ENCODE results near the gene MYCBPAP. TPM values are rescaled to one million over a fixed set of nuclear protein-coding genes. Genes with fewer than 3 reads are reported as not detected.

The MYCBPAP gene
- total and polyA plus RNA-seq, 4 donors, result 0.73 to 6.4 (median 2.8) TPM

DNA sequence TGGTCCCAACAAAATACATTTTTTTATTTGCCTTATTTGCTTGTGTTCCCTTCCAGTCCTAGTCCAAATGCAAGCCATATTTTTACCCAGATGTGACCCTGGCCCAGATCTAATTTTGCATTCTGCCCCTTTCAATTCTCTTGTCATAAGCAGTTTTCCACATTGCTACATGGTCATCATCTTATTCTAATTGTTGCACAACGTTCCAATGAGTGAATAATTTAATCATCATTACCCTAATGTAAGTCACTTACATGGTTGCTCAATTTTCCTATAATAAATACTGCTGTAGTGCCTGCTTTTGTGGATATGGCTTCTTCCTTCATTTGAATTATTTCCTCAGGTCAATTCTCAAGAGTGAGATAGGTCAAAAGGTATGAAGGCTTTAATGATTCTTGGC is 16.7 kb upstream of the MYCBPAP start:
- H3K27me3 ChIP-seq (ENCODE audit: control insufficient read depth in 3 of 3, insufficient read depth in 3 of 3, low read length in 2 of 3), result no peaks in the 10 kb centered on the region
- H3K36me3 ChIP-seq (ENCODE audit: control insufficient read depth in 4 of 4, insufficient read depth in 4 of 4, low read length in 4 of 4), result peaks cover 0 to 4% (median 1%) of the 10 kb centered on the region in 4 donors
- no peak overlapping the region for H3K9ac ChIP-seq (ENCODE audit: insufficient read depth in 1 of 2, low read length in 2 of 2)
- ATAC-seq (ENCODE audit: insufficient read depth, low FRiP score) (no peak), DNase-seq (peak in 1 of 3 donors; percentile 50)
- H3K4me3 ChIP-seq, result no peak overlapping the region
- TF ChIP-seq, protein P1, sequence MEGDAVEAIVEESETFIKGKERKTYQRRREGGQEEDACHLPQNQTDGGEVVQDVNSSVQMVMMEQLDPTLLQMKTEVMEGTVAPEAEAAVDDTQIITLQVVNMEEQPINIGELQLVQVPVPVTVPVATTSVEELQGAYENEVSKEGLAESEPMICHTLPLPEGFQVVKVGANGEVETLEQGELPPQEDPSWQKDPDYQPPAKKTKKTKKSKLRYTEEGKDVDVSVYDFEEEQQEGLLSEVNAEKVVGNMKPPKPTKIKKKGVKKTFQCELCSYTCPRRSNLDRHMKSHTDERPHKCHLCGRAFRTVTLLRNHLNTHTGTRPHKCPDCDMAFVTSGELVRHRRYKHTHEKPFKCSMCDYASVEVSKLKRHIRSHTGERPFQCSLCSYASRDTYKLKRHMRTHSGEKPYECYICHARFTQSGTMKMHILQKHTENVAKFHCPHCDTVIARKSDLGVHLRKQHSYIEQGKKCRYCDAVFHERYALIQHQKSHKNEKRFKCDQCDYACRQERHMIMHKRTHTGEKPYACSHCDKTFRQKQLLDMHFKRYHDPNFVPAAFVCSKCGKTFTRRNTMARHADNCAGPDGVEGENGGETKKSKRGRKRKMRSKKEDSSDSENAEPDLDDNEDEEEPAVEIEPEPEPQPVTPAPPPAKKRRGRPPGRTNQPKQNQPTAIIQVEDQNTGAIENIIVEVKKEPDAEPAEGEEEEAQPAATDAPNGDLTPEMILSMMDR (IDR thresholded peaks at IDR 0.05; ENCODE audit: control extremely low read depth, extremely low read depth), result no peak
- WGBS, 2 donors, result 52 to 68% methylated on average over 1 of the region's 1 CpG
- H3K9me3 ChIP-seq (ENCODE audit: control insufficient read depth in 4 of 4, insufficient read depth in 3 of 4, low read length in 3 of 4), result no peaks in the 10 kb centered on the region
- no peak overlapping the region for H3K27ac ChIP-seq (ENCODE audit: low read depth in 1 of 2, low read length in 1 of 2)
- peaks cover 0 to 4% (median 0%) of the 10 kb centered on the region in 5 donors for H3K4me1 ChIP-seq (ENCODE audit: control insufficient read depth in 5 of 5, insufficient read depth in 5 of 5, low read length in 5 of 5)

DNA sequence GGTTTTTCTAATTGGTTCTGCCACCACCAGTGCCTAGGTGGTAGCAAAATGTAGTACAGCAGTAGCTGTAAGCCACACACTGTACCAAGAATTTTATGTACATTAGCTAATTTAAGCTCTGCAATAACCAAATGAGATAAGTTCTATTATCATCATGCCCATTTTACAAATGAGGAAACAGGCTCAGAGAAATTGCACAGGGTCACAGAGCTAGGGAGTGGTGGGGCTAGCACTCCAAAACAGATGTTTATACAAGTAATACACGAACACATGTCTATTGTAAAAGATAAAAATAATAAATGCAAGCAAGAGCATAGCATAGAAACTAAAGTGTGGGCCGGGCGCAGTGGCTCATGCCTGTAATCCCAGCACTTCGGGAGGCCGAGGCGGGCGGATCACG is 16.0 kb upstream of the MYCBPAP start:
- Histone ChIP-seq H3K27ac (ENCODE audit: low read depth in 1 of 2, low read length in 1 of 2) (no peak overlapping the region), H3K36me3 (ENCODE audit: control insufficient read depth in 4 of 4, insufficient read depth in 4 of 4, low read length in 4 of 4) (peaks cover 0 to 3% (median 1%) of the 10 kb centered on the region in 4 donors), H3K4me1 (ENCODE audit: control insufficient read depth in 5 of 5, insufficient read depth in 5 of 5, low read length in 5 of 5) (peaks cover 0 to 4% (median 0%) of the 10 kb centered on the region in 5 donors), H3K9ac (ENCODE audit: insufficient read depth in 1 of 2, low read length in 2 of 2) (no peak overlapping the region), H3K27me3 (ENCODE audit: control insufficient read depth in 3 of 3, insufficient read depth in 3 of 3, low read length in 2 of 3) (no peaks in the 10 kb centered on the region), H3K9me3 (ENCODE audit: control insufficient read depth in 4 of 4, insufficient read depth in 3 of 4, low read length in 3 of 4) (no peaks in the 10 kb centered on the region), H3K4me3 (no peak overlapping the region)
- ATAC-seq (ENCODE audit: insufficient read depth, low FRiP score), result no peak
- TF ChIP-seq, protein P1 (IDR thresholded peaks at IDR 0.05; ENCODE audit: control extremely low read depth, extremely low read depth), result no peak
- DNase-seq, result no peak
- WGBS, 2 donors, result 86 to 90% methylated on average over 5 to 8 of the region's 8 CpGs

DNA sequence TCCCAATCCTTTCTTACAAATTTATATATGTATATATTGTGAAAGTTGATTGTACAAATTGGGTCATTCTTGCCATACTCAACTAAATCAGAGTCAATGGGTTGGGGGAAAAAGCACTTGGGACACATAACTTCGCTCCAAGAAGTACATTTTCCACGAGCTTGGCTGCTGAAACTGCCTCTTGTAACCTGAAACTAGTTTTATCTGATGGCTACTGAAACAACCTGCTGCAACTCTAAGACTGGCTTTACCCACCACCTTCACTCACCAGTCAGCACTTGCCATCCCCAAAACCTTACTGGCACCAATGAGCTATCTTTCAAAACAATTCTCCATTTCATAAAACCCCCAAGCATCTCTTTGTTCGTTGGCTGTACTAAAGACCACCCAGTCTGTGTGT is 14.5 kb upstream of the MYCBPAP start:
- no peak overlapping the region for H3K9ac ChIP-seq (ENCODE audit: insufficient read depth in 1 of 2, low read length in 2 of 2)
- H3K27me3 ChIP-seq (ENCODE audit: control insufficient read depth in 3 of 3, insufficient read depth in 3 of 3, low read length in 2 of 3), result no peaks in the 10 kb centered on the region
- DNase-seq, result peak in 1 of 3 donors; percentile 46
- peaks cover 0 to 4% (median 0%) of the 10 kb centered on the region in 5 donors for H3K4me1 ChIP-seq (ENCODE audit: control insufficient read depth in 5 of 5, insufficient read depth in 5 of 5, low read length in 5 of 5)
- H3K9me3 ChIP-seq (ENCODE audit: control insufficient read depth in 4 of 4, insufficient read depth in 3 of 4, low read length in 3 of 4), result no peaks in the 10 kb centered on the region
- no peak overlapping the region for H3K27ac ChIP-seq (ENCODE audit: low read depth in 1 of 2, low read length in 1 of 2)
- no peak for ATAC-seq (ENCODE audit: insufficient read depth, low FRiP score)
- TF ChIP-seq, protein P1 (IDR thresholded peaks at IDR 0.05; ENCODE audit: control extremely low read depth, extremely low read depth), result no peak
- H3K36me3 ChIP-seq (ENCODE audit: control insufficient read depth in 4 of 4, insufficient read depth in 4 of 4, low read length in 4 of 4), result no peaks in the 10 kb centered on the region
- no peak overlapping the region for H3K4me3 ChIP-seq
- 45 to 69% methylated on average over 3 of the region's 3 CpGs for WGBS, 2 donors

- Histone ChIP-seq H3K9me3 (ENCODE audit: control insufficient read depth in 4 of 4, insufficient read depth in 3 of 4, low read length in 3 of 4) (no peaks in the 10 kb centered on the region), H3K36me3 (ENCODE audit: control insufficient read depth in 4 of 4, insufficient read depth in 4 of 4, low read length in 4 of 4) (no peaks in the 10 kb centered on the region), H3K4me1 (ENCODE audit: control insufficient read depth in 5 of 5, insufficient read depth in 5 of 5, low read length in 5 of 5) (peaks cover 0 to 4% (median 0%) of the 10 kb centered on the region in 5 donors), H3K27ac (ENCODE audit: low read depth in 1 of 2, low read length in 1 of 2) (no peak overlapping the region), H3K4me3 (no peak overlapping the region), H3K9ac (ENCODE audit: insufficient read depth in 1 of 2, low read length in 2 of 2) (no peak overlapping the region), H3K27me3 (ENCODE audit: control insufficient read depth in 3 of 3, insufficient read depth in 3 of 3, low read length in 2 of 3) (no peaks in the 10 kb centered on the region)
- 85 to 95% methylated on average over 8 of the region's 8 CpGs for WGBS, 2 donors
- DNase-seq (no peak), ATAC-seq (ENCODE audit: insufficient read depth, low FRiP score) (no peak)
- TF ChIP-seq, protein P1 (IDR thresholded peaks at IDR 0.05; ENCODE audit: control extremely low read depth, extremely low read depth), result no peak
These were observed 12.9 kb upstream of the MYCBPAP start for GRCh38 chr17:50495217-50495823.
